Activated CD8-positive, alpha-beta memory T cell treated with anti-CD3 and anti-CD28 coated beads for 24 hours (primary cell): ENCODE results near the gene CSTF1.

Source experiments
- DNase-seq: peaks from one replicate; pipeline ENCODE4 v3.0.0-alpha.2; 2020

The CSTF1 gene

DNA sequence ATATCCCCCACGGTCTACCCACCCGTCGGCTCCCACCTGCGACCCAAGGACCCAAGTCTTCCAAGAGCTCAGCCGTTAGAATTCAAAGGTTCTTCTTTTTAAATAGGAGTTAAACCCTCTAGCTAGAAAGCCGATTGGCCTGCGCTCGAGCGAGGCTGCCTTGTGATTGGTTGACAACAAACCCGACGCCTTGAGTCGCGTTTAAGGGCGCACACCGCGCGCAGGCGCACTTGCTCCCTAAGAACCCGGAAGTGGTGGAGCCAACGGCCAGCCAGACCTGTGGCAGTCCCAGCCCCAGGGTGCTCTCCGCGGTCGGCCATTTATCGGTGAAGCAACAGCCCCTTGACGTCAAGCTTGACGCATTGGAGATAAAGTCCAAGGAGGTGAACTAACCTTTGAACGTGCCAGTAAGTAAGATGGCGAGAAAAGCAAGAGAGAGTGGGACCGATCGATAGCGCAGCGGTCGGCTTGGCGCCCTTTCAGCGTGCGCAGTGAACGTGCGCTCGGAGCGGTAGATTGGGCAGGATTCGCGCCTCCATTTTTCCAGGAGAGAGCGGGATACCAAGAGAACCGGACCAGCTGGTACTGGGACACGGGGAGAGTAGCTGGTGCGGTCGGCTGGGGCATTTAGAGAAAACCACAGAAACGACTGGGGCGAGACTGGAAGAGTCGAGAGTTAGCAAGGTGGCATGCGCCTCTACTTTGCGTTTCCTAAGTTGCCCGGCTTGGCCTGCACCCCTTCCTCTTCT lies at the start of gene CSTF1, which contains the start of gene AURKA:
TSS of gene CSTF1 (plus strand) at position 514 of the 749 bp plus-strand sequence. CDS start 2,908 bp downstream, outside the sequence.
TSS of gene AURKA (minus strand) at position 84 of the 749 bp plus-strand sequence. CDS start 4,018 bp downstream, outside the sequence.
- peak; percentile 99 for DNase-seq

DNA sequence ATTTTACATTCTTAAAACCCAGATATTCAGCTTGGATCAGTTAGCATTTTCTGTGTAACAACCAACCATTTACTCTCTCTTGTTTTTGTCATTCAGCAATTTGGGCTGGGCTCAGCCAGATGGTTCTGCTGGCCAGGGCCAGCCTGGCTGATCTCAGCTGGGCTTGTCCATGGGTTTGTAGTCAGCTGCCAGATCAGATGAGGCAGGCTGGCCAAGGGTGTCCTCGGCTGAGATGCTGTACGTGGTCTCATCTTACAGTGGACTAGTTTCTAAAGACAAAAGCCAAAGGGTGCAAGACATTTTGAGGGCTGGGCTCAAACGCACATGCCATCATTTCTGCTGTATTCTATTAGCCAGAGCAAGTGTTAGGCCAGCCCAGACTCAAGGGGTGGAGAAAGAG lies 49.7 kb upstream of the CSTF1 start:
- no peak for DNase-seq

DNA sequence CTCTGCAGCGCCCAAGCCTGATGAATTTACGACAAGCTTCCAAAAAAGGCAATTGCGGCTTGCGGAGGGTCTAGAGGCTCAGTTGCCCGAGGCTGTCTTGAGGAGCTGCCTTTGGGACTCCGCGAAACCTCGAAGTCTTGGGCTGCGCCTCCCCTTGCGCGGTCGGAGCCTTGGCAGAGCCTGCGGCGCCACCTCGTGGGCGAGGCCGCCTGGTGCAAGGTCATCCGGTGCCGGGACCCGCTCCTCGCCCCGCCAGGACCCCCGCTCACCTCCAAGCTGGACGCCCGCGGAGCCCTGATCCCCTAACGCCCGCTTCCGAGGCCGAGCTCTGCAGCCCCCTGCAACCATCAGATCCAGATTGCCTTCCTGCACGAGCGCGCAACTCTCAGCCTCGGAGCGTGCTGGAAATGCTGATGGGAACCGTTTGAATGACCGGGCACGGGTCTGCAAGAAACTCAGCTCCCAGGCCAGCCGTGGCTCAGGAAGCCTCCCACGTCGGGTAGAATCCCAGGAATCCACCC lies 48.5 kb upstream of the CSTF1 start:
- DNase-seq, result peak; percentile 68

DNA sequence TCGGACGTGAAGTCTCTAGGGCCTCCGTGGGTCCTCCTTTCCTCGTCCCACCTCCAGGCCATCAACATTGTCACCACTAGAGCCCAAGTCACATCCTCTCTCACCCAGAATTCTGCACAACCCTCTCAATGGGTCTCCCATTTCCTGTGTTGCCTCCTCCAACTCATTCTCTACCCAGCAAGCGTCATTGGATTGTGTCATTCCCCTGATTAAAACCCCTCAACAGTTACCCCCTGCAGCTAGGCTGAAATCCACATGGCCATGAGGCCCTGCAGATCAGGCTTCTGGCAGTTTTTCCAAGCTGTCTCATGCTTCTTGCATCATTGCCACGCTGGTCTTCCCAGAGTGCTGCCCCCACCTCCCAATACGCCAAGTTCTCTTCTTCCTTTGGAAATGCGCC lies 46.5 kb upstream of the CSTF1 start:
- DNase-seq, result no peak

DNA sequence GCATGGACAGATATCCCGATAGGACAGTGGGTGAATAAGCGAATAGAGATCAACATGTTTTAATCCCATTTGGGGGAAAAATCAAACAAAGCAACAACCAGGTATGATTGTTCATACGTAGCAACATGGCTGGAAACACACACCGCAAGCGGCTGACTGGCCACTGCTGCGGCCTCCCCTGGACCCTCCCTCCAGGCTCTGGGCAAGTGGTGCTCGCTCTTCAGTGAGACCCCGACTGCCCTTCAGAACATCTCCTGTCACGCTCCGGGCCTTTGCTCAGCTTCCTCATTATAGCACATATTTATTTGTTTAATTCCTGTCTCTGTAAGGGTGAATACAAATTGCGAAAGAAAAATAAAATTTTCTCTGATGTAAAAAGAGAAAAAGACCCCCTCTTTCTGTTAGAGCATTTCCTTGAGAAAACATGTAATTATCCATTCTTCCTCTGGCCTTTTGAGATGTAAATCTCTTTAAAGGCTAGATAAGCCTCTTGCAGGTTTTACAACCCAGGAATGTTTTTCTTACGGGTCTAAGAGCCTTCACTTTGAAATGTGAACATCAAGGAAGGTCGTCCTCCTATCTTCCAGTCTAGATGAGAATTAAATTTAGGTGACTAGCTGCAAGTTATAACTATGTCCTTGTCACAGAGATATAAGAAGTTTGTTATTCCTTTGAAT lies 44.7 kb upstream of the CSTF1 start:
- DNase-seq, result no peak

DNA sequence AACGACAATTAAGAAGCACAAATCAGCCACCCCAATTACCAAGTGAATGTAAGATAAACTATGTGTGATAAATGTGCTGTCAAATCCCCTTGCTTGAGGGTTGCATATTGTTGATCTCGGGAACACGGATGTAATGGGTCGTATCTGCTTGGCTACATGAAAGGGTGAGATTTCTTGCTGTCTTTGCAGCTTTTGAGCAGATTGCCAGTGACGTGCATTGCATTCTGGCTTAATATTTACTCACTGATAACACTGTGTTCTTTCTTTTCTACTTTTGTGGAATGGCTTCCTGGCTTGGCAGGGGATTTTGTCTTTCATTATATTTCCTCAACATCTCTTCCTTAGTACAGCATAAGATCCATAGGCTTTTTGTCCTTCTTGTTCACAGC lies 44.1 kb upstream of the CSTF1 start:
- no peak for DNase-seq

DNA sequence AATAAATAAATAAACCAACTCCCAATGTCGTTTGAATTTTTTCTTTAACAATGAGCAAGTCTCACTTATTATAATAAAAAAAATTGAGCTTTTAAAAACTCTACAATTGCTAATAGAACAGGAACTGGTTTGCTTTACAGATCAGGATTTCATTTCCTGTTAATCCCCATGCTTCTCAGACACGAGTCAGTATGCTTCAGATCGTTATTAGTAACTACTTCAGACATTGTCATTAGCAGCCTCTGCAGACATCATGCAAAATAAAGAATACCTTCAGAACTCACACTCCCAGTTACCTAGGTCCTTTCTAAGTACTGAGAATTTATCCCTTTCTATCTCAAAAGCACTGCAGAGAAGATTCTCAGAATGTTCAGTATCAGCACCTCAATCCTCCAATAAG lies 43.7 kb upstream of the CSTF1 start:
- DNase-seq, result no peak

DNA sequence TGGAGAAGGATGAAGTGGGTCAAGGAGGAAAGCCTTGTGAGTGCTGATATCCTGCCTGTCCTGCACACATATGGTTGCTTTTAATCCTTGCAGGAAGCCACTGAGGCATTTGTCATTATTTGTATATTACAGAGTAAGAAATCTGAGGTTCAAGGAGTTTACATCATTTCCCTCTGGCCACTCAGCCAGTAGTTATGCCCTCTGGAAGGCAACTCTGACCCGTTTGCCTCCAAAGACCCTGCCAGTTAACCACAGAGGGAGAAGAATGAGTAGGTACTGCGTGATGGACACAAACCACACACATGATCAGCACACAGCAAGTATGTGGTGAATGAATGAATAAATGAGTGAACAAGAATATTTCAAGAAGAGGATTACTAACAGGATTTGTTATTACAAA lies 41.6 kb upstream of the CSTF1 start:
- DNase-seq, result no peak

DNA sequence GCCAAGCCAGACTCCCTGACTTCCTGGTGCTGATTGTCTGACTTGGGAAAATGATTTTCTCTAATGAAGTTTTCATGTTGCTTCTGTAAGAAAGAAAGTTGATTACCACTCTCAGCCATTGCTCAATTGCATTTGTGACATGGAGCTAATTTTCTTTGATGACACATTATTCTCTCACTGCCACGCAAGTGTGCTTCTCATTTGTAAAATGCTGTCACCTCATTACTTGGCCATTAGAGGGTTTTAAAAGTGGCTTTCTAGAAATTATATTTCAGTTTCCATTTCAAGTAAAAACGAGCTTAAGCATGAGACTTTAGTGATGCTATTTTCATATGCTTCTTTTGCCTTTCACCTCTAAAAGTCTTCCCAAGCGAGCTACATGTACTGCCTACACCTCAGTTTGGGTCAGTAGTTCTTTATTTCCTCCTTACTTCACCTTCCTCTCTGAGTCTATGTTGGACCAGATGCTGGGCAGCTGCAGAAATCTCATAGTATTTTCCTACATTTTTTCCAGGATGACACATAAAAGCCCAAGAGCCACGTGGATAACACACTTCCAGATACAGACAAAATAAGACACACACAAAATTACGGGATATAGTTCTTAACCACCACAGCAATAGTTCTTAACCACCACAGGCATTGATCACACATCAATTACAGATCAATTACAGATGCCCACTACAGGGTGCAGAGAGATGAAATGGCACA lies 39.9 kb upstream of the CSTF1 start:
- no peak for DNase-seq

DNA sequence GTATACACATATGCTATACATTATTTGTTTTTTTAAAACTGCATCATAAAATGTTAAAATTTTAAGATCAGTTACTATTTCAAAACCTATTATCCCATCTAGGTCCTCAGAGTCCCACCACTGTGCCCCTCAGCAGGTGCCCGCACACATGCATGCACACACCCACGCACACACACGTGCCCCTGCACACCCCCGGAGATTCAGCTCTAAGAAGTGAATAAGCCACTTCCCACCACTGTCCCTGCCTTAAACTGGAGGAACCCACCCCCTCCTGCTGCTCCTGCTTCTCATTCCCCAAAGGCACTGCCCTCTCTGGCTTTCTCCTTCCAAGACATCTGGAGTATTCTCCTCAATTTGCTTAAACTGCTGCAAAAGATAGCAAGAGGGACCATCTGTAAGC lies 39.1 kb upstream of the CSTF1 start:
- no peak for DNase-seq

DNA sequence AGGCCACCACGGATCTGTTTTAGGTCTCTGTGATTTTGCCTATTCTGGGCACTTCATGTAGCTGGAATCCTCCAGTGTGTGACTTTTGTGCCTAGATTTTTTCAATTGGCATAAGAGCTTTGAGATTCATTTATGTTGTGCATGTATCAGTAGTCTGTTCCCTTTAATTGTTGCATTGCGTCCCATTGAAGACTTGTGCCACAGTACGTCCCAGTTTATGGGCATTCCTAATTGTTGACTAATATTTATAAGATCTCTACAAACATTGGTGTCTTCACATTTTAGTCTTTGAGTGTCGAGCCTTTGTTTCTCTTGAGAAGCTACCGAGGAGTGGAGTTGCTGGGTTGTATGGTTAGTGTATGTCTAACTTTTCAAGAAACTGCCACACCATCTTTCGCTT lies 34.4 kb upstream of the CSTF1 start:
- no peak for DNase-seq

DNA sequence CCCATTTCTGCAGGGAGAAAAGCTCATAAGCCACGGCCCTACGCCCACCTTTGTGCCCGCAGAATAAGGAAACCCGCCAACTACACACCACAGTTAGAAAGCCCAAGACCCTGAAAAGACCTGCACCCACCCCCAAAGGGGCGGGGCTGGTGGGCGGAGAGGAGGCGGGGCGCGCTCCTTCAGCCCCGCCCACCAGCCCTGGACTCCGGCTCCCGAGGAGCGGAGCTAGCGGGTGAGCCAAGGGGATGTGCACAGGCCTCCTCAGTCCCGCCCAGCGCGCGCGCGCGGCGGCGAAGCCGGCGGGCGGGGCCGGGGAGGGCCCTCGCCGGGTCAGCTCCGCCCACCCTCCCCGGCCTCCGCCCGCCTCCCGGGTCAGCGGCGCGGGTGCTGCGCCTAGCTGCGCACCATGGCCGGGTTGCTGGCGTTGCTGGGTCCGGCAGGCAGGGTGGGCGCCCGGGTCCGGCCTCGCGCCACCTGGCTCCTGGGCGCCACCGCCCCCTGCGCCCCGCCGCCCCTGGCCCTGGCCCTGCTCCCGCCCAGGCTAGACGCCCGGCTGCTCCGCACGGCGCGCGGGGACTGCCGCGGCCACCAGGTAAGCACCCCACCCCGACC lies 33.7 kb upstream of the CSTF1 start, which contains the start of gene FAM210B:
TSS of gene FAM210B (plus strand) at position 375 of the 612 bp plus-strand sequence. CDS start at position 407, 32 bp downstream.
- DNase-seq, result peak; percentile 90

DNA sequence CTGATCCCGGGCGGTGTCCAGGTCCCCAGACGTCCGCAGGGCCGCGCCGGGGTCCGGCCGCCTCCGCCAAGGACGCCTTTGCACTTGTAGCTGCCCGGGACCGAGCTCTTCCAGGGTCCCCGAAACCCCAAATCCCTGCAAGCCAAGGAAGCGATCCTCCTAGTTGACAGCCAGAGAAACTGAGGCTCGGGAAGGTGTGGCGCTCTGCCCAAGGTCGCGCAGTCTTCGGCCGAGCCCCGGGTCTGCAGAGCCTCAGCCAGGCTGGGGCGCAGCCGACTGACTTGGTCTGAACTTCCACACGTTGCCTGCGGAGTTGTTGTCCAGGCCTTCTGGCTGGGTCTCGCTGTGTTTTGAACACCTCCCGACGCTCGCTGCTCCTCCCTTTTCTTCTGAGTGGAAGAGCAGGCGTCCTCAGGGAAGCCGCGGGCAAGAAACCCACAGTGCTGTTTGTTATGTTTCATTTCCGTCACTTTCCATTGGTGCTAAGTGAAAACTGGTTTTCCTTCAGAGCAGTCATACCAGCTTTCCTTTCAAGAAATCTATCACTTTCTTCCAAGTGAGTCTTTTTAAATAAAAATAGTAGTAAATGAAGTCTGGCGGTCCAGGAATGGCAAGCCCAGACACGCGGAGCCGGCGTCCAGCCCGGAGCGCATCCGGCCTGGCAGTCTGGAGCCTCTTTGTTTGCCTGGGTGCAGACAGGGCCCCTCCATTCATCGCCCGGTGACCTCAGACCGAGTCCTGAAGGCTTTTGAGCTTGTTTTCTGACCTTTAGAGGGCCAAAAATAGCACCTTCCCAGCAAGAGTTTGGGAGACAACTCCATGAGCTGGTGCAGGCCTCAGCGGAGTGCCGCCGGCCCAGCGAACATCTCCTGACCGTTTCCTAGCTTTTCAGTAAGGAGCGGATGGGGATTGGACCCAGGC lies 33.0 kb upstream of the CSTF1 start:
- no peak for DNase-seq

DNA sequence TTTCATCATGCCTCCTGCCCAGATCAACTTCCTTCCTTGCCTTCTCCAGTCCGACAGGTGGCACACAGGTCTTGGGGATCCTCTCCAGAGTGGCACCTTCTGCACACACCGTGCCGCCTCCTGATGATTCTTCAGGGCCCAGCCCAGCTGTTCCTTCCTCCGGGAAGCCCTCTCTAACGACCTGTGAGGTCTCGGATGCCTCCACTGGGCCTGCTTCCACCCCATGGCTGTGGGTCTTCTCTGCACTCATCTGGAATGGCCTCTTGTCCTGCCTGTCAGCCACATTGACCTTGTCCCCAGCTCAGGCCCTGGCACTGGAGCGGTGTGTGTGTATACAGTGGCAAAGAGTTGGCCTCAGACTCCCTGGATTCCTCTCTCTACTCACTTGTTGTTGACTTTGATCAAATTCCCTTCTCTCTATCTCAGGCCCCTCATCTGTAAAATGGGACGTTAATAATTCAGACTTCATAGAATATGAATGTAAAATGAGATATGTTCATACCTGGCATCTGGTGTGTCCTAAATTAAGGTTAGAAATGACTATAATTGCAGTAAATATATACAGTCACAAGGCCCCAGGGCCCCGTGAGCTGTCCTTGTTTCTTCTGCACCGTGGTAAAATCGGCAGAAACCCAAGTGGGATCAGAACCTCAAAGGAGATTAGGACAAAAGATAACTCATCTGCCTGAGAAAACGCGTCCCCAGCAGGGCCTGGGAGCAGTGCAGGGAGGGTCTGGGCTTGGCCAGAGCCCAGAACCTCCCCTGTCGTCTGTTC lies 32.1 kb upstream of the CSTF1 start:
- DNase-seq, result no peak

DNA sequence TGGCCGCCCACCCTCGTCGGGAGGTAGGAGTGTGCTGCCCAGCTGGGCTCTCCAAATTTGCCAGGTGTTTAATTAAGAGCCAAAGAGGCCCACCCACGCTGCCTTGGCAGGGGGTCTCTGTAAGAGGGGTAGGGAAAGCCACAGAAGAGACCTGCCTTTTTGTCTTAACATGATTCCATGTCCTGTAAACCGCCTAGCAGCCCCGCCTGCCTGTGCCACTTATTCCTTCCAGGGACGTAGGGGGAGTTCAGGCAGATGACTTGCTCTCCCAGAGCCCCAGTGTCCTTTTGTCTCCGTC lies 31.6 kb upstream of the CSTF1 start:
- DNase-seq, result no peak

DNA sequence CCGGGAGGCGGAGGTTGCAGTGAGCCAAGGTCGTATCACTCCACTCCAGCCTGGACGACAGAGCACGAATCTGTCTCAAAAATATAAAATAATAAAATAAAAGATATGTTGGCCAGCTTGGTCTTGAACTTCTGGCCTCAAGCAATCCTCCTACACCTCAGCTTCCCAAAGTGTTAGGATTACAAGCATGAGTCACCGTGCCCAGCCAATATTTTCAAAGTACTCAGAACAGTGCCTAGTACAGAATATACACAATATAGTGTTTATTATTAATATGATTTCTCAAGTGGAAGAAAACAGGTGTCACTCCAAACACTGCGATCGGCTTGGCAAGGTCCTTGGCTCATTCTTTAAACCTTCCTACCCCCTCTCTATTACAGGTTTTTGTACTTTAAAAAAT lies 30.5 kb upstream of the CSTF1 start:
- no peak for DNase-seq

DNA sequence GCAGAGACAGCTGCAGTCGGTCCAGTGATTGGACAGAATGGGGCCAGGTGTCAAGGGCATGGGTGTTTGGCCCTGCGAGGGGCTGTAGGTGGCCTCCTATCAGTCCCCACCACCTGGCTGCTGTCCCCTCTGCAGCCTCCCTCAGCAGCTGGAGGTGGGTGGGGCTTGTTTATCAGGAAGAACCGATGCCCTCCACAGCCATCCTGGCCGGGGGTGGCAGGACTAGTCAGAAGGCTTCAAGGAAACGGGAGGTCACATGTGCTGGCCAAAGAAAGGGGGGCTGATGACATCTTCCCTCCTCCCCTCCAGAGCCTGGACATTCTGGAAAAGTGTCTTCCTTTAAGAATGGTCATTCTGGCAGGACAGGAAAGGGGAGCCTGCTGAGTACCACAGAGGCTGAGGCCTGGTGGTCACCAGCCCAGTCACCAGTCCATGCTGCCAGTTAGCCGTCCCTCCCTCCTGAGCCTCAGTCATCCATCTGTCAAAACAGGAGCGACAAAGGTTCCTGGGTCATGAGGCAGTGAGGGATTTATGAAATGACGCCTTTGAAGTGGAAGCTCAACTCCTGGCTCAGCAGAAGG lies 29.5 kb upstream of the CSTF1 start:
- DNase-seq, result no peak

DNA sequence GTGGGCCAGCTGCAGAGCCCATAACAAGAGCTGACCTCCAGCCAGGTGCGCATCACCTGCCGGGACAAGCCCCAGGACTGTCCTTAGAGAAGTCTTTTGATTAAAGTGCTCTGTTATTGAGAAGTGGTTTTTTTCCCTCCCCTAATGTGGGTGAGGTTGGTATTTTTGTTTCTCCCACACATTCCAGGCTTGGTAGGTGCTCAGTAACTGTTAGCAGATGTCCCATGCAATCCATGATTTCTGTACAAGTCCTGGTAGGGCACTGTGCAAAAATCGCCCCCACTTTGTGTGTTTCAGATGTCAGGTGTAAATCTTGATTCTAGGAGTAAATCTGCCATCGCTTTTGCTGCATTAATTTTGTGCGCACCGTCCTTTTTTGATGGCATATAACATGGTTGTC lies 29.0 kb upstream of the CSTF1 start:
- no peak for DNase-seq

DNA sequence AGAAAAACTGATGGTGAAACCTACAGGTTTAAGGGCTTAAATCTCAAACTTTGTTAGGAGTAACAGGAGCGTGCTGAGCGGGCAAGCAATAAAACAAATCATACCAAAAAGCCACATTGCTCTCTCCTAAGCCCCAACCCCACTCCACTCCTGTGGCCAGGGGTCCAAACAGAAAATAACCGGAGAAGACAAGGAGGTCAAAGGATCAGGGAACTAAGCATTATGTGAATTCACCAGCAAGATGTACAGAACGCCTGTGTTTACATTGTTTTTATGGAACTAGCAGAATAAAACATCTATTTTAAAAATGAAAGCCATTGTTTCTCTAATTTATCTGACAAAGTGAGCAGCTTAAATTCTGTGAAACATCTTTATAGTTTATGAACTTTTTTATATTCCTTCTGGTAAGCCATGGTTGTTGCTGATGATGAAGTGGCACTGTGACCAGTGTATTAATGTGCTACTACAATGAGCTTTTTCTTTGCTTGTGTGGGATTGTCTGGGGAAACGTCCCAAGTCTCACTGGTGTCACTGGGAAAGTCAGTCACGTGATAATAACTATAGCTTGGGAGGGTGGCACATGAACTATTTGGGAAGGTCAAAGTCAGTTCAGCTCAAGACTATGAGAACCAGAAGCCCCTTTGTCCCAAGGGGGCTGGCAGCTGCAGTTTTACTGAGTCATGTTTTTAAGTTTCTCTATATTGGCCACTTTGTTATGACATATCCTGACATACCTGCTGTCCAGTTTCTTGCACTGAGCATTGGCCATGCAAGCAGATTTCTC lies 23.9 kb upstream of the CSTF1 start:
- no peak for DNase-seq

DNA sequence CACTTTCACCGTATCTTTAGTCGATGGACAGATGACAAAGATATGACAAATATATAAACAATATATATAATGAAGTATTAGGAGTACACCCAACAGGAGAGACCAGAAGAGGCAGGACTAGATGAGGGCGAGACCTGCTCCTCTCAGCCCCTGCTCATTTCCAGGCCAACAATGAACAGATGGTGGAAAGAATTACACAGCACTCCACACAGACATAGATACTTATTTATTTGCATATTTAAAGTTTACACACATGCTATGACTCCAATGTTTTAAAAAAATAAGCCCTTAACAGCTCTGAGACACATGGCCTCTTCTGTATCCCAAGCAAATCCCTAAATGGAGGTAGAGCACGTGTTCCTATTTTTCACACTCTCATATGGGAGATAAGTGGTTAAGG lies 23.3 kb upstream of the CSTF1 start:
- no peak for DNase-seq
